HG03139 (cell line): ENCODE data around the gene FNDC3B.

Experiments used
- ATAC-seq: cut with Tn5 transposase; IDR thresholded peaks from one replicate; pipeline ENCODE4 v1.9.1; 2021; ENCODE audit not compliant: unreplicated experiment

Gene FNDC3B

GRCh38 chr3:172300862-172301261 lies 261.5 kb downstream of the FNDC3B start:
- no peak for ATAC-seq

- ATAC-seq = no peak
These were observed 262.8 kb downstream of the FNDC3B start for GRCh38 chr3:172302203-172302602.

GRCh38 chr3:172303181-172303580 lies 263.8 kb downstream of the FNDC3B start:
- no peak for ATAC-seq

GRCh38 chr3:172303941-172304558 lies 264.7 kb downstream of the FNDC3B start:
- no peak for ATAC-seq

GRCh38 chr3:172305552-172305951 lies 266.2 kb downstream of the FNDC3B start:
- no peak for ATAC-seq

GRCh38 chr3:172305974-172306373 lies 266.6 kb downstream of the FNDC3B start:
- ATAC-seq = no peak

GRCh38 chr3:172307141-172307560 lies 267.8 kb downstream of the FNDC3B start:
- ATAC-seq = no peak

- no peak for ATAC-seq
These were observed 269.7 kb downstream of the FNDC3B start for GRCh38 chr3:172309059-172309458.

GRCh38 chr3:172309741-172310427 lies 270.5 kb downstream of the FNDC3B start:
- no peak for ATAC-seq

GRCh38 chr3:172310428-172310760 lies 271.0 kb downstream of the FNDC3B start:
- no peak for ATAC-seq

GRCh38 chr3:172311217-172311616 lies 271.8 kb downstream of the FNDC3B start:
- no peak for ATAC-seq

- no peak for ATAC-seq
These were observed 272.6 kb downstream of the FNDC3B start for GRCh38 chr3:172312001-172312400.

GRCh38 chr3:172312711-172313110 lies 273.3 kb downstream of the FNDC3B start:
- no peak for ATAC-seq

- ATAC-seq = no peak
These were observed 274.3 kb downstream of the FNDC3B start for GRCh38 chr3:172313671-172314070.

- no peak for ATAC-seq
These were observed 275.3 kb downstream of the FNDC3B start for GRCh38 chr3:172314591-172315160.

- no peak for ATAC-seq
These were observed 276.2 kb downstream of the FNDC3B start for GRCh38 chr3:172315401-172316091.

GRCh38 chr3:172316758-172317157 lies 277.4 kb downstream of the FNDC3B start:
- no peak for ATAC-seq

GRCh38 chr3:172317481-172317880 lies 278.1 kb downstream of the FNDC3B start:
- ATAC-seq = no peak

GRCh38 chr3:172317984-172318383 lies 278.6 kb downstream of the FNDC3B start:
- ATAC-seq = peak; percentile 54

GRCh38 chr3:172319595-172319994 lies 280.2 kb downstream of the FNDC3B start:
- no peak for ATAC-seq

- ATAC-seq = no peak
These were observed 281.1 kb downstream of the FNDC3B start for GRCh38 chr3:172320468-172320867.

- no peak for ATAC-seq
These were observed 281.7 kb downstream of the FNDC3B start for GRCh38 chr3:172321035-172321434.
